HepG2 (cell line): ENCODE data around the gene EVA1A. TPM values are rescaled to one million over a fixed set of nuclear protein-coding genes. Genes with fewer than 3 reads are reported as not detected.

Experiments
- ARNTL ChIP-seq: sonication (generic); formaldehyde crosslinking; IDR thresholded peaks from 2 replicates; pipeline ENCODE4 v1.4.0; 2020; ENCODE audit warnings: mild to moderate bottlenecking, missing genetic modification reagents
- DR1 ChIP-seq: sonication (generic); formaldehyde crosslinking; IDR thresholded peaks from 2 replicates; pipeline ENCODE4 v1.8.0; 2021; ENCODE audit warnings: mild to moderate bottlenecking, missing genetic modification reagents, inconsistent platforms
- HDAC2 ChIP-seq: sonication (generic); formaldehyde crosslinking; IDR thresholded peaks from 2 replicates; pipeline ENCODE4 v1.4.0; 2020; ENCODE audit warnings: missing genetic modification reagents
- HNRNPL ChIP-seq: fragments of 200-400 bp; formaldehyde crosslinking; IDR thresholded peaks from 2 replicates; pipeline ENCODE4 v1.6.1; 2017; ENCODE audit warnings: mild to moderate bottlenecking, low read depth, low read length
- KAT2B ChIP-seq: fragments of 150-350 bp; IDR thresholded peaks from 2 replicates; pipeline ENCODE4 v1.6.1; 2014; ENCODE audit warnings: low read depth, low read length, borderline replicate concordance
- KLF15 ChIP-seq: sonication (generic); formaldehyde crosslinking; IDR thresholded peaks from 2 replicates; pipeline ENCODE4 v1.8.1; 2023; ENCODE audit warnings: borderline replicate concordance, mild to moderate bottlenecking, inconsistent platforms, missing genetic modification reagents, mixed read lengths
- MAX ChIP-seq: IDR thresholded peaks from 2 replicates; pipeline ENCODE4 v1.6.1; 2012; ENCODE audit warnings: inconsistent platforms
- NFATC3 ChIP-seq: sonication (generic); formaldehyde crosslinking; IDR thresholded peaks from 2 replicates; pipeline ENCODE4 v1.5.1; 2020; ENCODE audit warnings: mild to moderate bottlenecking, missing genetic modification reagents
- NFIC ChIP-seq: IDR thresholded peaks from 2 replicates; pipeline ENCODE4 v1.6.1; 2012; ENCODE audit warnings: mild to moderate bottlenecking, low read length, inconsistent platforms
- POLR2AphosphoS2 ChIP-seq: IDR thresholded peaks from 2 replicates; pipeline ENCODE4 v1.6.1; 2011; ENCODE audit warnings: low read depth, low read length, improper control_type of control experiment
- SALL1 ChIP-seq: sonication (generic); formaldehyde crosslinking; IDR thresholded peaks from 2 replicates; pipeline ENCODE4 v1.8.0; 2022; ENCODE audit warnings: mild to moderate bottlenecking, missing genetic modification reagents
- SATB2 ChIP-seq: sonication (generic); formaldehyde crosslinking; IDR thresholded peaks from 2 replicates; pipeline ENCODE4 v1.5.0; 2020; ENCODE audit warnings: missing genetic modification reagents
- SP2 ChIP-seq: sonication (generic); formaldehyde crosslinking; IDR thresholded peaks from 2 replicates; pipeline ENCODE4 v1.5.1; 2020; ENCODE audit warnings: mild to moderate bottlenecking, missing genetic modification reagents
- TBP ChIP-seq: sonication (generic); formaldehyde crosslinking; IDR thresholded peaks from 2 replicates; pipeline ENCODE4 v1.5.0; 2020; ENCODE audit warnings: missing genetic modification reagents
- TOPORS ChIP-seq: sonication (generic); formaldehyde crosslinking; IDR thresholded peaks from 2 replicates; pipeline ENCODE4 v1.8.0; 2023; ENCODE audit warnings: mild to moderate bottlenecking, missing genetic modification reagents
- ZNF12 ChIP-seq: sonication (generic); formaldehyde crosslinking; IDR thresholded peaks from 2 replicates; pipeline ENCODE4 v1.5.0; 2020; ENCODE audit warnings: missing genetic modification reagents
- ZNF143 ChIP-seq: sonication (generic); formaldehyde crosslinking; IDR thresholded peaks from 2 replicates; pipeline ENCODE4 v1.4.0; 2020; ENCODE audit warnings: missing genetic modification reagents
- ZNF18 ChIP-seq: sonication (generic); formaldehyde crosslinking; IDR thresholded peaks from 2 replicates; pipeline ENCODE4 v1.8.0; 2022; ENCODE audit warnings: mild to moderate bottlenecking, missing genetic modification reagents; ENCODE audit not compliant: insufficient replicate concordance
- ZNF253 ChIP-seq: sonication (generic); formaldehyde crosslinking; IDR thresholded peaks from 2 replicates; pipeline ENCODE4 v1.8.0; 2022; ENCODE audit warnings: mild to moderate bottlenecking, missing genetic modification reagents, borderline replicate concordance
- ZNF317 ChIP-seq: sonication (generic); formaldehyde crosslinking; IDR thresholded peaks from 2 replicates; pipeline ENCODE4 v1.5.0; 2020; ENCODE audit warnings: mild to moderate bottlenecking, missing genetic modification reagents
- ZNF33A ChIP-seq: sonication (generic); formaldehyde crosslinking; IDR thresholded peaks from 2 replicates; pipeline ENCODE4 v1.5.1; 2020; ENCODE audit warnings: missing genetic modification reagents, mild to moderate bottlenecking, moderate library complexity, borderline replicate concordance
- ZNF33B ChIP-seq: sonication (generic); formaldehyde crosslinking; IDR thresholded peaks from 2 replicates; pipeline ENCODE4 v1.5.1; 2020; ENCODE audit warnings: mild to moderate bottlenecking, missing genetic modification reagents
- ZNF414 ChIP-seq: sonication (generic); formaldehyde crosslinking; IDR thresholded peaks from 2 replicates; pipeline ENCODE4 v1.5.0; 2020; ENCODE audit warnings: missing genetic modification reagents
- ZNF451 ChIP-seq: sonication (generic); formaldehyde crosslinking; IDR thresholded peaks from 2 replicates; pipeline ENCODE4 v1.5.0; 2020; ENCODE audit warnings: mild to moderate bottlenecking, missing genetic modification reagents
- ZNF547 ChIP-seq: sonication (generic); formaldehyde crosslinking; IDR thresholded peaks from 2 replicates; pipeline ENCODE4 v1.5.1; 2020; ENCODE audit warnings: mild to moderate bottlenecking, missing genetic modification reagents
- ZNF607 ChIP-seq: sonication (generic); formaldehyde crosslinking; IDR thresholded peaks from 2 replicates; pipeline ENCODE4 v1.5.1; 2020; ENCODE audit warnings: missing genetic modification reagents, mild to moderate bottlenecking, borderline replicate concordance
- ZNF709 ChIP-seq: sonication (generic); formaldehyde crosslinking; IDR thresholded peaks from 2 replicates; pipeline ENCODE4 v1.5.0; 2020; ENCODE audit warnings: mild to moderate bottlenecking, missing genetic modification reagents
- ZNF720 ChIP-seq: sonication (generic); formaldehyde crosslinking; IDR thresholded peaks from 2 replicates; pipeline ENCODE4 v1.4.0; 2020; ENCODE audit warnings: missing genetic modification reagents
- ZNF776 ChIP-seq: sonication (generic); formaldehyde crosslinking; IDR thresholded peaks from 2 replicates; pipeline ENCODE4 v1.4.0; 2020; ENCODE audit warnings: mild to moderate bottlenecking, missing genetic modification reagents
- ZNF878 ChIP-seq: sonication (generic); formaldehyde crosslinking; IDR thresholded peaks from 2 replicates; pipeline ENCODE4 v1.8.1; 2023; ENCODE audit warnings: mild to moderate bottlenecking, missing genetic modification reagents, moderate library complexity
- polyA plus RNA-seq, 8 experiments: library from polyadenylated mRNA; depleted of rRNA in 3 of 8; stranded (reverse) in 7 of 8; unstranded in 1 of 8; fragments of >200 nt; fragmentation: Illumina TruSeq in 4 of 8; extraction: Trizol in 4 of 8; gene quantifications; 2 replicates each; pipeline versions ENCODE4 v1.2.1 to v1.2.3, GENCODE V29; 2011 to 2016; ENCODE audit warnings: low read depth in 4 of 8, missing spikeins in 1 of 8, mixed read lengths in 1 of 8; ENCODE audit not compliant: insufficient read depth in 1 of 8
- total RNA-seq, 5 experiments: library from RNA; depleted of rRNA; stranded (reverse); fragments of >200 nt; fragmentation: Illumina TruSeq; extraction: Trizol; gene quantifications; 2 replicates each; pipeline ENCODE4 v1.2.3, GENCODE V29; 2016; ENCODE audit warnings: low read depth in 1 of 5

Gene EVA1A
- total and polyA plus RNA-seq, 2 of the 13 experiments (the other 11 are each of a cell fraction or from before 2014, with no cell fraction given): 57.5 to 57.8 TPM

- TF ChIP-seq SATB2 (CRISPR knock-in tag) (0 out of 2 replicates have a peak, but pooled peaks have one; percentile 43), POLR2AphosphoS2 (no peak), ZNF33A (CRISPR knock-in tag) (no peak), ZNF33B (CRISPR knock-in tag) (no peak), ZNF607 (peak; percentile 83; the same call in 1 of the 2 replicates), DR1 (no peak), ZNF12 (peak; percentile 86), ZNF451 (CRISPR knock-in tag) (0 out of 2 replicates have a peak, but pooled peaks have one; percentile 55), KAT2B (no peak), SP2 (CRISPR knock-in tag) (no peak), ZNF253 (CRISPR knock-in tag) (no peak), KLF15 (CRISPR knock-in tag) (no peak), ZNF414 (CRISPR knock-in tag) (peak; percentile 67; the same call in 1 of the 2 replicates), ARNTL (CRISPR knock-in tag) (peak; percentile 84), TOPORS (CRISPR knock-in tag) (no peak), HNRNPL (0 out of 2 replicates have a peak, but pooled peaks have one; percentile 26), SALL1 (CRISPR knock-in tag) (peak; percentile 100), ZNF720 (0 out of 2 replicates have a peak, but pooled peaks have one; percentile 17), ZNF709 (CRISPR knock-in tag) (peak; percentile 80), NFIC (peak; percentile 99), NFATC3 (no peak), ZNF143 (CRISPR knock-in tag) (peak; percentile 46; the same call in 1 of the 2 replicates), ZNF878 (peak; percentile 77; the same call in 1 of the 2 replicates), ZNF547 (CRISPR knock-in tag) (no peak; the same call in 1 of the 2 replicates), ZNF776 (CRISPR knock-in tag) (no peak), ZNF18 (CRISPR knock-in tag) (peak; percentile 39), HDAC2 (peak; percentile 100), TBP (no peak), ZNF317 (CRISPR knock-in tag) (no peak; the same call in none of the 2 replicates), MAX (peak; percentile 91)
Observed at GRCh38 chr2:75516378-75517360, 44.1 kb downstream of the EVA1A start (continued).
